Measurements from ENCODE around the gene ZNF888. TPM values are rescaled to one million over a fixed set of nuclear protein-coding genes. Genes with fewer than 3 reads are reported as not detected.

Gene ZNF888
- total RNA-seq (2014; rRNA removed; shearing (Covaris generic)) (0.76 and 5.1 TPM in 2 replicates), polyA plus RNA-seq (2016; fragmentation: Nextera tagmentation; extraction: Ambion mirVana) (1.4 and 1.6 TPM in 2 replicates)

DNA sequence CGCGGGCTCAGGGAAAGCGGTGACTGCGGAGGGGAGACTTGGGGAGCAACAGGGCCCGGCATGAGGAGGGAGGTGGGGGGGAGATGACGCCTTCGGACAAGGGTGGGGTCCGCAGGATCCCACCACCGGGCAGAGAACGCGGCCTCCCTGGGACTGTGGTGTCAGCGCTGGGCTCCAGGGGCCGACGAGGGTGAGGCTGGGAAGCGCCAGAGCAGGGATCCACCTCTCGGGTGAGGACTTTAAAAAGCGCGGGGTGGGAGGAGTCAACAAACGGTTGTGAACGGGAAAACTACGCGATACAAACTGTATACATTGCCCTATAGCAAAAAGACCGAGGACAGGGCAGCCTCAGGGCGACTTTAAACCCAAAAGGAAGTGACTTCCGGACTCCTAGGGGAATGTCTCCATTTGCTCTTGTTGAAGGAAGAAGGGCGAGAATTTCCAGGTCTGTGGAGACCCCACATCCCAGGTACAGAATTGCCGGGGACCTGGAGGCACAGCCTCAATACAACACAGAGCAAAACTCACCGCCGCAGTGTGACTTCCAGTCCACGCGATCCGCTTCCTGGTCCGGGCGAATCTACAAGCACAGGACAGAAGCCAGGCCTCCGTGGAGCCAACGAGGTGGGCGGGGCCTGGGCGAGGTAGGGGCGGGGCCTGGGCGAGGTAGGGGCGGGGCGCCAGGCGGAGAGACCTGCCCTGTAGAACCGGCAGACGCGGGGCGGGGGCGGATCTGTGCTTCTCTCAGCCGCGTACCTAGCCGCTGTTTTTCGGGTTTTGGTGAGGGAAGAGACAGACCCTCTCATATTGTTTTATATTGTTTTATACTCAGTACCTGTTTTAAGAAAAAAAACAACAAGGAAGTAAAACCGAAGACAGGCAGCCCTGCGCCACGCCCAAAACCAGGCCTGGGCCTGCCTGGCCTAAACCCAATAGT is at the start of gene ZNF888:
Gene ZNF888 (minus strand): TSS at position 588 of the 937 bp plus-strand sequence. CDS start 5,555 bp downstream, outside the sequence.
- H3K27ac ChIP-seq: peak within 1 kb of the TSS; percentile 86
- H3K4me2 ChIP-seq (ENCODE audit: unreplicated experiment): peak within 1 kb of the TSS; percentile 90
- in situ Hi-C loops (cut with MboI): no loop called here
- H4K20me1 ChIP-seq (ENCODE audit: insufficient read depth): no peaks in the 10 kb centered on the region
- H3K36me3 ChIP-seq (ENCODE audit: low read depth): no peaks in the 10 kb centered on the region
- H3K27me3 ChIP-seq (replicated peaks; ENCODE audit: insufficient read depth): no peaks in the 10 kb centered on the region
- H3F3A ChIP-seq (ENCODE audit: insufficient read depth): peaks cover 15% of the 10 kb centered on the region
- H3K4me3 ChIP-seq: peak within 1 kb of the TSS; percentile 87
- no peaks in the 10 kb centered on the region for H3K9me2 ChIP-seq (ENCODE audit: insufficient read depth)
- H3K79me2 ChIP-seq (ENCODE audit: insufficient read depth): 0 out of 2 replicates have a peak, but pooled peaks cover 5% of the 10 kb centered on the region
- TF ChIP-seq EZH2 (IDR thresholded peaks at IDR 0.05; ENCODE audit: insufficient read depth, poor library complexity, severe bottlenecking) (no peak), EZH2phosphoT487 (IDR thresholded peaks at IDR 0.05; ENCODE audit: insufficient read depth, low read depth) (no peak)
- H3K4me1 ChIP-seq (ENCODE audit: insufficient read depth): peaks cover 15% of the 10 kb centered on the region; the same call in 1 of the 2 replicates
- H3K9me3 ChIP-seq (ENCODE audit: low read depth): no peaks in the 10 kb centered on the region
- peak within 1 kb of the TSS; percentile 100 for H2AFZ ChIP-seq
- peak; percentile 94 for DNase-seq
- WGBS, 2 experiments (ENCODE audit: low coverage in 1 of 2, low lambda C conversion rate in 2 of 2, missing lambda C conversion rate in 2 of 2): 2 to 3% methylated on average over 42 to 48 of the region's 55 CpGs
- peak within 1 kb of the TSS; percentile 91 for H3K9ac ChIP-seq

GRCh38 chr19:52967772-52968171 is 44.5 kb upstream of the ZNF888 start:
- TF ChIP-seq EZH2 (IDR thresholded peaks at IDR 0.05; ENCODE audit: insufficient read depth, poor library complexity, severe bottlenecking) (no peak), EZH2phosphoT487 (IDR thresholded peaks at IDR 0.05; ENCODE audit: insufficient read depth, low read depth) (no peak)
- Histone ChIP-seq H3K9me2 (ENCODE audit: insufficient read depth) (no peaks in the 10 kb centered on the region), H3K36me3 (ENCODE audit: low read depth) (no peaks in the 10 kb centered on the region), H3K4me2 (ENCODE audit: unreplicated experiment) (no peak overlapping the region), H3K9me3 (ENCODE audit: low read depth) (peaks cover 3% of the 10 kb centered on the region), H4K20me1 (ENCODE audit: insufficient read depth) (no peaks in the 10 kb centered on the region), H2AFZ (no peak overlapping the region), H3K4me3 (no peak overlapping the region), H3K9ac (no peak overlapping the region), H3K79me2 (ENCODE audit: insufficient read depth) (no peaks in the 10 kb centered on the region), H3K4me1 (ENCODE audit: insufficient read depth) (0 out of 2 replicates have a peak, but pooled peaks cover 2% of the 10 kb centered on the region), H3K27ac (no peak overlapping the region), H3K27me3 (replicated peaks; ENCODE audit: insufficient read depth) (no peaks in the 10 kb centered on the region), H3F3A (ENCODE audit: insufficient read depth) (peaks cover 12% of the 10 kb centered on the region; the same call in 1 of the 2 replicates)
- WGBS, 2 experiments (ENCODE audit: low coverage in 1 of 2, low lambda C conversion rate in 2 of 2, missing lambda C conversion rate in 2 of 2): 72 to 81% methylated on average over 2 of the region's 2 CpGs
- in situ Hi-C loops (cut with MboI): no loop called here
- no peak for DNase-seq

DNA sequence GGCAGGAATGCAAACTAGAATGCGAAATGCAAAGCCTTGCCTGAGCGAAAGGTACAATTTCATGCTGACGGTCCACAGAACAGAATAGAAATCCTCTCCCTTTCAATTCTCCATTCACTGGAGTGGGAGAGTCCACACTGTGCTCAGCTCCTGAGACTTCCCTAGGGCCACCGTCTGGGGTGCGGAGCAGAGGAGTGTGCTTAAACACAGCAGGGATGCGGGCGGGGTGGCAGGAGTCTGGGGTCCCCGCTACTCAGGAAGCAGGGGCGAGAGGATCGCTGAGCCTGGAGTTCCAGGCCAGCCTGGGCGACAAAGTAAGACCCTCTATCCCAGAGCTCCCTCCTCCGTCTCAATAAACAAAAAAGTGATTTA is 40.0 kb upstream of the ZNF888 start:
- no peak for TF ChIP-seq EZH2 (IDR thresholded peaks at IDR 0.05; ENCODE audit: insufficient read depth, poor library complexity, severe bottlenecking)
- no peak for TF ChIP-seq EZH2phosphoT487 (IDR thresholded peaks at IDR 0.05; ENCODE audit: insufficient read depth, low read depth)
- in situ Hi-C loops (cut with MboI): no loop called here
- DNase-seq: no peak
- Histone ChIP-seq H3F3A (ENCODE audit: insufficient read depth) (peaks cover 17% of the 10 kb centered on the region; the same call in 1 of the 2 replicates), H3K36me3 (ENCODE audit: low read depth) (no peaks in the 10 kb centered on the region), H3K9me2 (ENCODE audit: insufficient read depth) (no peaks in the 10 kb centered on the region), H3K79me2 (ENCODE audit: insufficient read depth) (peaks cover 37% of the 10 kb centered on the region), H3K27me3 (replicated peaks; ENCODE audit: insufficient read depth) (no peaks in the 10 kb centered on the region), H3K4me3 (peak overlapping the region; percentile 82), H3K9ac (peak overlapping the region; percentile 88), H3K9me3 (ENCODE audit: low read depth) (peaks cover 3% of the 10 kb centered on the region), H3K27ac (peak overlapping the region; percentile 33), H2AFZ (peak overlapping the region; percentile 97), H4K20me1 (ENCODE audit: insufficient read depth) (no peaks in the 10 kb centered on the region), H3K4me1 (ENCODE audit: insufficient read depth) (0 out of 2 replicates have a peak, but pooled peaks cover 14% of the 10 kb centered on the region), H3K4me2 (ENCODE audit: unreplicated experiment) (peak overlapping the region; percentile 98)
- WGBS, 2 experiments (ENCODE audit: low coverage in 1 of 2, low lambda C conversion rate in 2 of 2, missing lambda C conversion rate in 2 of 2): 4 to 6% methylated on average over 12 of the region's 12 CpGs

- no peak for TF ChIP-seq EZH2 (IDR thresholded peaks at IDR 0.05; ENCODE audit: insufficient read depth, poor library complexity, severe bottlenecking)
- TF ChIP-seq EZH2phosphoT487 (IDR thresholded peaks at IDR 0.05; ENCODE audit: insufficient read depth, low read depth): no peak
- Histone ChIP-seq H2AFZ (peak within 1 kb of the TSS; percentile 97), H3F3A (ENCODE audit: insufficient read depth) (peaks cover 17% of the 10 kb centered on the region; the same call in 1 of the 2 replicates), H3K4me3 (peak within 1 kb of the TSS; percentile 82), H3K36me3 (ENCODE audit: low read depth) (no peaks in the 10 kb centered on the region), H3K4me1 (ENCODE audit: insufficient read depth) (0 out of 2 replicates have a peak, but pooled peaks cover 14% of the 10 kb centered on the region), H4K20me1 (ENCODE audit: insufficient read depth) (no peaks in the 10 kb centered on the region), H3K4me2 (ENCODE audit: unreplicated experiment) (peak within 1 kb of the TSS; percentile 98), H3K9ac (peak within 1 kb of the TSS; percentile 88), H3K9me3 (ENCODE audit: low read depth) (no peaks in the 10 kb centered on the region), H3K79me2 (ENCODE audit: insufficient read depth) (peaks cover 41% of the 10 kb centered on the region), H3K27ac (peak within 1 kb of the TSS; percentile 80), H3K27me3 (replicated peaks; ENCODE audit: insufficient read depth) (no peaks in the 10 kb centered on the region), H3K9me2 (ENCODE audit: insufficient read depth) (no peaks in the 10 kb centered on the region)
- in situ Hi-C loops (cut with MboI): no loop called here
- peak; percentile 99 for DNase-seq
- 2% methylated on average over 47 to 55 of the region's 55 CpGs for WGBS, 2 experiments (ENCODE audit: low coverage in 1 of 2, low lambda C conversion rate in 2 of 2, missing lambda C conversion rate in 2 of 2)
Measured at GRCh38 chr19:52962394-52963246, 39.4 kb upstream of the ZNF888 start, which contains the start of gene ZNF816. TSS of gene ZNF816 (minus strand) at chr19:52962881. CDS start at chr19:52956089, 6,792 bp downstream.

Measured in GM23248 (cell line).